TTC549 (cell line): ENCODE results near the gene DUSP6.

Experiments used
- FAIRE-seq: peaks from 2 replicates; lab custom pipeline; 2012; peaks lifted over from hg19 to GRCh38; lab: Jason Lieb, UNC

DUSP6 gene

GRCh38 chr12:89328151-89329030 lies 23.9 kb downstream of the DUSP6 start:
- peak; percentile 73 for FAIRE-seq

- peak; percentile 97 for FAIRE-seq
Measured at GRCh38 chr12:89327486-89328094, 24.7 kb downstream of the DUSP6 start.

GRCh38 chr12:89326239-89327040 lies 25.9 kb downstream of the DUSP6 start:
- FAIRE-seq, result peak; percentile 98

GRCh38 chr12:89325495-89325894 lies 26.8 kb downstream of the DUSP6 start:
- no peak for FAIRE-seq

GRCh38 chr12:89324437-89324836 lies 27.9 kb downstream of the DUSP6 start:
- FAIRE-seq, result no peak

GRCh38 chr12:89323568-89324218 lies 28.6 kb downstream of the DUSP6 start:
- FAIRE-seq, result no peak

- no peak for FAIRE-seq
Measured at GRCh38 chr12:89320735-89321134, 31.6 kb downstream of the DUSP6 start.

- no peak for FAIRE-seq
Measured at GRCh38 chr12:89319606-89320005, 32.7 kb downstream of the DUSP6 start.

GRCh38 chr12:89319122-89319521 lies 33.2 kb downstream of the DUSP6 start:
- peak; percentile 97 for FAIRE-seq

GRCh38 chr12:89316705-89317139 lies 35.6 kb downstream of the DUSP6 start:
- FAIRE-seq, result peak; percentile 98

GRCh38 chr12:89314060-89314761 lies 38.1 kb downstream of the DUSP6 start:
- FAIRE-seq, result no peak

- FAIRE-seq, result no peak
Measured at GRCh38 chr12:89311703-89312293, 40.5 kb downstream of the DUSP6 start.

- no peak for FAIRE-seq
Measured at GRCh38 chr12:89309815-89310214, 42.5 kb downstream of the DUSP6 start.

- no peak for FAIRE-seq
Measured at GRCh38 chr12:89309440-89309802, 42.9 kb downstream of the DUSP6 start.

GRCh38 chr12:89307474-89308253 lies 44.6 kb downstream of the DUSP6 start:
- FAIRE-seq, result no peak

GRCh38 chr12:89306827-89307473 lies 45.4 kb downstream of the DUSP6 start:
- no peak for FAIRE-seq

GRCh38 chr12:89305373-89305772 lies 46.9 kb downstream of the DUSP6 start:
- FAIRE-seq, result peak; percentile 7

GRCh38 chr12:89299931-89300330 lies 52.4 kb downstream of the DUSP6 start:
- FAIRE-seq, result no peak

- FAIRE-seq, result peak; percentile 40
Measured at GRCh38 chr12:89299417-89299816, 52.9 kb downstream of the DUSP6 start.
